HepG2 (cell line): ENCODE data around the gene ABCC1. TPM values are rescaled to one million over a fixed set of nuclear protein-coding genes. Genes with fewer than 3 reads are reported as not detected.
A peak's percentile ranks its signal among the peaks of the same experiment; 100 is the strongest.

Experiments
- ATAC-seq: fragments of 200-7000 bp; cut with Tn5 transposase; 3 replicates; pipeline ENCODE4 v1.9.1; 2020; ENCODE audit warnings: mild to moderate bottlenecking, moderate library complexity
- BruUV-seq: library from RNA; stranded (reverse); fragments of 400-500 nt; replicated peaks from 2 replicates; lab custom pipeline; 2021; lab: Mats Ljungman, UMichigan
- CTCF ChIA-PET: fragments of 300-600 bp; formaldehyde crosslinking; extraction: SDS; loops from one replicate; lab custom pipeline; 2021; ENCODE audit warnings: low total read pairs, inconsistent platforms, low intra/inter-chr PET ratio; lab: Yijun Ruan, JAX
- POLR2A ChIA-PET: fragments of 350-600 bp; sonication (Branson Sonifier 250); formaldehyde crosslinking; loops from one replicate; lab custom pipeline; 2020; ENCODE audit warnings: antibody characterized with exemption, inconsistent platforms; lab: Yijun Ruan, JAX
- DNase-seq: peaks from one replicate; pipeline ENCODE4 v3.0.0-alpha.2; 2015; ENCODE audit warnings: low spot score
- FAIRE-seq: peaks from 3 replicates; lab custom pipeline; 2011; peaks lifted over from hg19 to GRCh38; lab: Jason Lieb, UNC
- H2AFZ ChIP-seq: one replicate; pipeline ENCODE4 v1.6.1; 2011; ENCODE audit warnings: low read length, inconsistent platforms
- H3K27ac ChIP-seq: fragments of 300-600 bp; 3 replicates; pipeline ENCODE4 v1.8.0; 2011; ENCODE audit warnings: mixed run types, mild to moderate bottlenecking, mixed read lengths, low read length, inconsistent platforms; ENCODE audit not compliant: insufficient read depth; ENCODE audit errors: extremely low read length
- H3K27me3 ChIP-seq, 2 experiments: fragments of 200-600 bp in 1 of 2; 2 replicates in 1 of 2; 3 replicates in 1 of 2; pipeline versions ENCODE4 v1.6.0 to v1.8.0; 2011; ENCODE audit warnings: low read length in 2 of 2, mild to moderate bottlenecking in 2 of 2, moderate library complexity in 2 of 2, inconsistent platforms in 1 of 2; ENCODE audit not compliant: insufficient read depth in 2 of 2, control insufficient read depth in 1 of 2
- H3K36me3 ChIP-seq, 2 experiments: fragments of 200-600 bp in 1 of 2; replicated peaks in 1 of 2; 2 replicates in 1 of 2; 3 replicates in 1 of 2; pipeline versions ENCODE4 v1.5.1 to v1.8.0; 2011; ENCODE audit warnings: low read length in 2 of 2, inconsistent platforms in 1 of 2; ENCODE audit not compliant: insufficient read depth in 2 of 2, control insufficient read depth in 1 of 2
- H3K4me1 ChIP-seq: 2 replicates; pipeline ENCODE4 v1.5.1; 2012; ENCODE audit warnings: low read length, inconsistent platforms; ENCODE audit not compliant: insufficient read depth
- H3K4me2 ChIP-seq: 2 replicates; pipeline ENCODE4 v1.6.0; 2011; ENCODE audit warnings: low read depth, low read length, inconsistent platforms
- H3K4me3 ChIP-seq, 3 experiments: fragments of 200-600 bp in 1 of 3; sonication (generic), shearing (Covaris generic) in 1 of 3; replicated peaks in 1 of 3; 2 replicates each; pipeline ENCODE4 v1.5.1; 2011 to 2016; ENCODE audit warnings: low read length in 3 of 3, inconsistent platforms in 2 of 3, low read depth in 2 of 3, mild to moderate bottlenecking in 2 of 3, control low read depth in 1 of 3, mixed read lengths in 1 of 3; ENCODE audit not compliant: insufficient read depth in 1 of 3
- H3K79me2 ChIP-seq: one replicate; pipeline ENCODE4 v1.6.1; 2011; ENCODE audit warnings: low read length, inconsistent platforms; ENCODE audit not compliant: insufficient read depth
- H3K9ac ChIP-seq: 2 replicates; pipeline ENCODE4 v1.6.0; 2011; ENCODE audit warnings: mild to moderate bottlenecking, low read depth, low read length, inconsistent platforms; ENCODE audit not compliant: insufficient read depth
- H3K9me3 ChIP-seq: 2 replicates; pipeline ENCODE4 v1.5.1; 2012; ENCODE audit warnings: mild to moderate bottlenecking, low read length
- H4K20me1 ChIP-seq: 2 replicates; pipeline ENCODE4 v1.6.0; 2011; ENCODE audit warnings: inconsistent platforms, mild to moderate bottlenecking, low read length, moderate library complexity; ENCODE audit not compliant: insufficient read depth
- AKAP8 ChIP-seq: sonication (generic); formaldehyde crosslinking; IDR thresholded peaks from 2 replicates; pipeline ENCODE4 v1.5.1; 2020; ENCODE audit warnings: mild to moderate bottlenecking, missing genetic modification reagents
- CEBPB ChIP-seq: IDR thresholded peaks from 2 replicates; pipeline ENCODE4 v1.6.1; 2011; ENCODE audit warnings: low read depth, low read length, improper control_type of control experiment, borderline replicate concordance
- CHCHD3 ChIP-seq: sonication (generic); formaldehyde crosslinking; IDR thresholded peaks from 2 replicates; pipeline ENCODE4 v1.8.0; 2022; ENCODE audit warnings: mild to moderate bottlenecking, missing genetic modification reagents, moderate library complexity
- DDIT3 ChIP-seq: sonication (generic); formaldehyde crosslinking; IDR thresholded peaks from 2 replicates; pipeline ENCODE4 v1.4.0; 2020; ENCODE audit warnings: mild to moderate bottlenecking, missing genetic modification reagents
- ZNF337 ChIP-seq: sonication (generic); formaldehyde crosslinking; IDR thresholded peaks from 2 replicates; pipeline ENCODE4 v1.5.1; 2020; ENCODE audit warnings: missing genetic modification reagents, low read depth, mild to moderate bottlenecking, borderline replicate concordance
- ZNF543 ChIP-seq: sonication (generic); formaldehyde crosslinking; IDR thresholded peaks from 2 replicates; pipeline ENCODE4 v1.4.0; 2020; ENCODE audit warnings: mild to moderate bottlenecking, missing genetic modification reagents
- ZNF574 ChIP-seq: sonication (generic); formaldehyde crosslinking; IDR thresholded peaks from 2 replicates; pipeline ENCODE4 v1.4.0; 2020; ENCODE audit warnings: missing genetic modification reagents
- ZZZ3 ChIP-seq: sonication (generic); formaldehyde crosslinking; IDR thresholded peaks from 2 replicates; pipeline ENCODE4 v1.4.0; 2020; ENCODE audit warnings: missing genetic modification reagents, mild to moderate bottlenecking, borderline replicate concordance
- WGBS: methylation state at CpG from one replicate; pipeline ENCODE4 v1.1.6; 2017; ENCODE audit warnings: low lambda C conversion rate; 5-methylcytosine and 5-hydroxymethylcytosine counted together
- in situ Hi-C: cut with HindIII; loops from 2 replicates; pipeline ENCODE4 v1.10.0; 2017; ENCODE audit warnings: low pct_unique_long_range_greater_than_20kb; ENCODE audit not compliant: extremely low pct_ligation_motif_present
- intact Hi-C: fragments of 100-400 bp; cut with micrococcal nuclease; formaldehyde crosslinking; loops from one replicate; pipeline ENCODE4 v1.10.0; 2022; ENCODE audit not compliant: unreplicated experiment
- polyA plus RNA-seq, 8 experiments: library from polyadenylated mRNA; depleted of rRNA in 3 of 8; stranded (reverse) in 7 of 8; unstranded in 1 of 8; fragments of >200 nt; fragmentation: Illumina TruSeq in 4 of 8; extraction: Trizol in 4 of 8; gene quantifications; 2 replicates each; pipeline versions ENCODE4 v1.2.1 to v1.2.3, GENCODE V29; 2011 to 2016; ENCODE audit warnings: low read depth in 4 of 8, missing spikeins in 1 of 8, mixed read lengths in 1 of 8; ENCODE audit not compliant: insufficient read depth in 1 of 8
- total RNA-seq, 5 experiments: library from RNA; depleted of rRNA; stranded (reverse); fragments of >200 nt; fragmentation: Illumina TruSeq; extraction: Trizol; gene quantifications; 2 replicates each; pipeline ENCODE4 v1.2.3, GENCODE V29; 2016; ENCODE audit warnings: low read depth in 1 of 5
- TF ChIP-seq, protein P1 (sequence below): sonication (generic); formaldehyde crosslinking; conservative IDR thresholded peaks from 2 replicates; pipeline ENCODE4 v1.4.0; 2020; ENCODE audit warnings: missing genetic modification reagents

The ABCC1 gene
- total and polyA plus RNA-seq, 2 of the 13 experiments (the other 11 are each of a cell fraction or from before 2014, with no cell fraction given), result 13.0 to 30.6 TPM

DNA sequence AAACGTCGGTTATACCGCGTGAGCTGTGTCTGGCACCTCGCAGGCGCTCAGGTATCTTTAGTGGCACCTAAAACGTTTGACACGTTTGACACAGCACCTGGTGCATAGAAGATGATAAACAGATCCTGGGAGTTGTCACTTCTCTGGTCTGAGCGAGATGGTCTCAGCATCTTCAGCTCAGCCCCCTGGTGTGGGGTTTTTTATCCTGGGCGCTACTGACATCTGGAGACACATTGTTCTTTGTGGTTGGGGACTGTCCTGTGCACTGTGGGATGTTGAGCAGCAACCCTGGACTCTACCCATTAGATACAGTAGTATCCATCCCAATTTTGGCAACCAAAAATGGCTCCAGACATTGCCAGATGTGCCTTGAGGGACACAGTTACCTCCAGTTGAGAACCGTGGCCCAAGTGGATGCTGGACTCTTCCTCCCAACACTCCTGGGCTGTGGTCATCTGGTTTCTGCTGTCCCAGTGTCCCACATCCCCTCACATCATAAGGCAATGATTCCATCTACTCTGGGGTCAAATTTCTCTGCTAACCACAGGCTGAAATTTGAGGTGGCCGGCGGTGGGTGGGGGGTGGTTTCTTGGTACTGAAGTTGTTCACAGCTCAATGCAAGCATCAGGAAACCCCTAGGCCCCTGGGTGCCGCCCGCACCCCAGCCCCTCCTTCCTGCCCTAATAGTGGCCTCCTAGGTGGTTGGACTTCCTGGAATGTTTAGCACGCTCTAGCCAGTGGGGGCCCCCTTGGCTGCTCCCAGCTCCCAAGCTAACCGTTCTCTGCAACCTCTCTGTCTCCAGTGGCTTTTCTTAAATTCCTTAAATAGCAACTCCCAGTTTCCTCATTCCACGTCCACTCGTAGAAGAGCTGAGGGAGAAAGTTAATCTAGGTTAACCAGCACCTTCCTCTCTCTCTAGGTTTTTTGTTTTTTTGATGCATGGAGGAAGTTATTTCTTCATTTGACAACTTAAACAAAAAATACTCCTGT, 124.8 kb downstream of the ABCC1 start (continued):
- TF ChIP-seq ZNF574 (CRISPR knock-in tag), result 0 out of 2 replicates have a peak, but pooled peaks have one; percentile 30
- TF ChIP-seq ZNF543, result 0 out of 2 replicates have a peak, but pooled peaks have one; percentile 34
- no peak for TF ChIP-seq DDIT3 (CRISPR knock-in tag)
- TF ChIP-seq ZZZ3, result peak; percentile 37; the same call in 1 of the 2 replicates

DNA sequence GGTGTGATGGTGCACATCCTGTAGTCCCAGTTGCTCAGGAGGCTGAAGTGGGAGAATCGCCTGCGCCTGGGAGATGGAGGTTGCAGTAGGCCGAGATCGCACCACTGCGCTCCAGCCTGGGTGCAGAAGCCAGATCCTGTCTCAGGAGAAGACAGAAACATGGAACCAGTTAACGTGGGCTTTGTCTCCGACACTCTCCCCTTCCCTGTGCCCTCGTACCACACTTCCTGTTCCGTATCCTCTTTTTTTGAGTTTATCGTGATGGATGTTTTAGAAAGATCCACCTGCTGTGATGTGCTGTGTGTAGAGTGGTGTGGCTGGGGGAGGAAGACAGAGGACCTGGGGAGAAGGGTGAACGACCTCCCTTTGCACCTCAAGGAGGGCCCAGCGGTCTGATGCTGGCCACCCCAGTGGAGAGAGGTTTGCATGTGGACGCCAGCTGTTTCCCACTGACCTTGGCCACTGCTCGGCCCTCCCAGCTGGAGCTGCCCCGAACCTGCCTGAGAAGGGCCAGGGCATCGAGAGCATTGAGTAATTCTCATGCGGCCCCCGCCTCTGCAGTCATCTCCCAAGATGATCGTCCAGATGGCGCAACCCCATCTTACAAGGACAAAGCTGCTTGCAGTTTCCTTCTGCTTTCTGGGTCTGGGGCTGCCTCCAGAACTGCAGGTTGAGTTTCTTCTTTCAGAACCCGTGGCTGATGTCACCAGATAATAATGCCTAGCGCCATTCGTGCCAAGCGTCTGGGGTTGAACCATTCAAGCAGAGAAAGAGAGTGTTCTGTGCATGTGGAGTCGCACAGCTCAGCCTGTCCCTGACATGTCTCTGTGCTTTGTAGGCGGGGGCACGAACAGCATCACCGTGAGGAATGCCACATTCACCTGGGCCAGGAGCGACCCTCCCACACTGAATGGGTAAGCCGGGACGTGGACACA, 126.3 kb downstream of the ABCC1 start:
- POLR2A ChIA-PET, result interaction anchor here (0.7 kb wide), 1 partner anchor 187 kb away, joined by 3 read pairs; the partner anchor contains the start of gene CEP20
- no peak for TF ChIP-seq ZNF337 (CRISPR knock-in tag)
- peak; percentile 20; the same call in 1 of the 2 replicates for TF ChIP-seq CEBPB
- TF ChIP-seq AKAP8, result no peak
- TF ChIP-seq, protein P1, sequence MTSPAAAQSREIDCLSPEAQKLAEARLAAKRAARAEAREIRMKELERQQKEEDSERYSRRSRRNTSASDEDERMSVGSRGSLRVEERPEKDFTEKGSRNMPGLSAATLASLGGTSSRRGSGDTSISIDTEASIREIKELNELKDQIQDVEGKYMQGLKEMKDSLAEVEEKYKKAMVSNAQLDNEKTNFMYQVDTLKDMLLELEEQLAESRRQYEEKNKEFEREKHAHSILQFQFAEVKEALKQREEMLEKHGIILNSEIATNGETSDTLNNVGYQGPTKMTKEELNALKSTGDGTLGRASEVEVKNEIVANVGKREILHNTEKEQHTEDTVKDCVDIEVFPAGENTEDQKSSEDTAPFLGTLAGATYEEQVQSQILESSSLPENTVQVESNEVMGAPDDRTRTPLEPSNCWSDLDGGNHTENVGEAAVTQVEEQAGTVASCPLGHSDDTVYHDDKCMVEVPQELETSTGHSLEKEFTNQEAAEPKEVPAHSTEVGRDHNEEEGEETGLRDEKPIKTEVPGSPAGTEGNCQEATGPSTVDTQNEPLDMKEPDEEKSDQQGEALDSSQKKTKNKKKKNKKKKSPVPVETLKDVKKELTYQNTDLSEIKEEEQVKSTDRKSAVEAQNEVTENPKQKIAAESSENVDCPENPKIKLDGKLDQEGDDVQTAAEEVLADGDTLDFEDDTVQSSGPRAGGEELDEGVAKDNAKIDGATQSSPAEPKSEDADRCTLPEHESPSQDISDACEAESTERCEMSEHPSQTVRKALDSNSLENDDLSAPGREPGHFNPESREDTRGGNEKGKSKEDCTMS (CRISPR knock-in tag), result no peak
- TF ChIP-seq CHCHD3, result 0 out of 2 replicates have a peak, but pooled peaks have one; percentile 27

More for the DNA sequence above, 126.3 kb downstream of the ABCC1 start:
- no TSS peak for BruUV-seq
- CTCF ChIA-PET, result no interaction called here
- Histone ChIP-seq H3K27ac (no peak overlapping the region), H3K4me2 (no peak overlapping the region), H3K9me3 (no peaks in the 10 kb centered on the region), H3K79me2 (no peaks in the 10 kb centered on the region), H2AFZ (no peak overlapping the region), H3K9ac (no peak overlapping the region), H3K4me3 (no peak overlapping the region), H3K36me3 (peaks cover 24 to 69% of the 10 kb centered on the region in 2 experiments), H3K4me1 (peaks cover 22% of the 10 kb centered on the region), H3K27me3 (no peaks in the 10 kb centered on the region), H4K20me1 (no peaks in the 10 kb centered on the region)
- in situ Hi-C loops (no loop called here), intact Hi-C loops (no loop called here)
- FAIRE-seq (no peak), ATAC-seq (no peak), DNase-seq (no peak)
- 96% methylated on average over 31 of the region's 31 CpGs for WGBS
